H1 (cell line): ENCODE measurements around the gene SLC8A1. TPM values are rescaled to one million over a fixed set of nuclear protein-coding genes. Genes with fewer than 3 reads are reported as not detected.

Experiments
- CTCF ChIA-PET: fragments of 300-600 bp; sonication (Branson Sonifier 250); formaldehyde crosslinking; loops from one replicate; lab custom pipeline; 2021; ENCODE audit not compliant: partially characterized antibody; lab: Charles Lee
- POLR2A ChIA-PET: fragments of 300-600 bp; sonication (Branson Sonifier 250); formaldehyde crosslinking; loops from one replicate; lab custom pipeline; 2021; ENCODE audit warnings: inconsistent platforms; ENCODE audit not compliant: partially characterized antibody; lab: Charles Lee
- DNase-seq, 2 experiments: peaks; one replicate each; pipeline versions ENCODE4 v3.0.0 to v3.0.0-alpha.2; 2010 to 2022; ENCODE audit warnings: low spot score in 2 of 2, low read depth in 1 of 2, mixed read lengths in 1 of 2
- FAIRE-seq: peaks from 2 replicates; lab custom pipeline; 2011; peaks lifted over from hg19 to GRCh38; lab: Jason Lieb, UNC
- H2AFZ ChIP-seq: 2 replicates; pipeline ENCODE4 v1.8.1; 2012; ENCODE audit warnings: low read length, inconsistent platforms
- H2AK5ac ChIP-seq: 2 replicates; pipeline ENCODE4 v1.6.1; 2013; ENCODE audit warnings: low read depth, low read length
- H2BK120ac ChIP-seq: replicated peaks from 2 replicates; pipeline ENCODE3; 2013; ENCODE audit warnings: low read depth, low read length, inconsistent platforms
- H2BK12ac ChIP-seq: 2 replicates; pipeline ENCODE4 v1.6.1; 2013; ENCODE audit warnings: low read depth, low read length
- H2BK15ac ChIP-seq: 2 replicates; pipeline ENCODE4 v1.6.1; 2013; ENCODE audit warnings: low read length
- H2BK20ac ChIP-seq: 2 replicates; pipeline ENCODE4 v1.6.1; 2013; ENCODE audit warnings: low read length
- H2BK5ac ChIP-seq: 2 replicates; pipeline ENCODE4 v1.6.1; 2013; ENCODE audit warnings: low read depth, low read length
- H3K14ac ChIP-seq: 2 replicates; pipeline ENCODE4 v1.6.1; 2013; ENCODE audit warnings: inconsistent platforms; ENCODE audit not compliant: insufficient read length
- H3K18ac ChIP-seq: 2 replicates; pipeline ENCODE4 v1.6.1; 2013; ENCODE audit warnings: low read length; ENCODE audit errors: extremely low read depth
- H3K23ac ChIP-seq: 2 replicates; pipeline ENCODE4 v1.6.1; 2013; ENCODE audit warnings: inconsistent platforms; ENCODE audit not compliant: insufficient read length
- H3K23me2 ChIP-seq: 2 replicates; pipeline ENCODE4 v1.6.1; 2013; ENCODE audit warnings: low read depth, low read length
- H3K27ac ChIP-seq: 2 replicates; pipeline ENCODE4 v1.6.1; 2011; ENCODE audit warnings: low read depth, low read length, inconsistent platforms
- H3K27me3 ChIP-seq, 4 experiments: replicated peaks in 1 of 4; 1 replicate in 1 of 4; 2 replicates in 3 of 4; pipeline versions ENCODE4 v1.6.1 to v1.8.1; 2011 to 2013; ENCODE audit warnings: low read length in 3 of 4, mild to moderate bottlenecking in 3 of 4, inconsistent platforms in 2 of 4, mixed read lengths in 2 of 4, moderate library complexity in 1 of 4; ENCODE audit not compliant: control insufficient read depth in 3 of 4, insufficient read depth in 3 of 4; ENCODE audit errors: extremely low read depth in 1 of 4
- H3K36me3 ChIP-seq, 4 experiments: 2 replicates each; pipeline versions ENCODE4 v1.6.1 to v1.8.1; 2011 to 2013; ENCODE audit warnings: mild to moderate bottlenecking in 4 of 4, low read length in 3 of 4, moderate library complexity in 2 of 4, control low read depth in 1 of 4, inconsistent platforms in 1 of 4; ENCODE audit not compliant: insufficient read depth in 4 of 4, control insufficient read depth in 2 of 4
- H3K4ac ChIP-seq: replicated peaks from 2 replicates; pipeline ENCODE3; 2013; ENCODE audit warnings: low read length, low read depth, mixed read lengths, inconsistent platforms; ENCODE audit not compliant: insufficient read length
- H3K4me1 ChIP-seq, 4 experiments: replicated peaks in 1 of 4; 1 replicate in 1 of 4; 2 replicates in 3 of 4; pipeline versions ENCODE4 v1.6.1 to v1.8.1; 2011 to 2013; ENCODE audit warnings: low read length in 3 of 4, inconsistent platforms in 2 of 4, mixed read lengths in 1 of 4; ENCODE audit not compliant: insufficient read depth in 4 of 4, control insufficient read depth in 3 of 4
- H3K4me2 ChIP-seq, 2 experiments: 2 replicates each; pipeline versions ENCODE4 v1.6.1 to v1.8.1; 2011 to 2013; ENCODE audit warnings: low read depth in 2 of 2, low read length in 2 of 2, control low read depth in 1 of 2, inconsistent platforms in 1 of 2, mild to moderate bottlenecking in 1 of 2; ENCODE audit not compliant: insufficient read depth in 1 of 2
- H3K4me3 ChIP-seq, 4 experiments: fragments of 200-600, 300-600 bp in 1 of 4; sonication (generic), shearing (Covaris generic), sonication (Bioruptor Twin) in 1 of 4; 2 replicates each; pipeline versions ENCODE4 v1.5.1 to v1.8.1; 2011 to 2016; ENCODE audit warnings: low read length in 4 of 4, low read depth in 3 of 4, control low read depth in 2 of 4, inconsistent platforms in 2 of 4, mild to moderate bottlenecking in 2 of 4, mixed read lengths in 1 of 4, moderate library complexity in 1 of 4; ENCODE audit not compliant: insufficient read depth in 2 of 4; ENCODE audit errors: extremely low read depth in 1 of 4
- H3K56ac ChIP-seq: replicated peaks from 2 replicates; pipeline ENCODE3; 2013; ENCODE audit warnings: low read depth, mild to moderate bottlenecking, mixed read lengths, low read length, inconsistent platforms; ENCODE audit not compliant: insufficient read length
- H3K79me1 ChIP-seq: 2 replicates; pipeline ENCODE4 v1.6.1; 2013; ENCODE audit warnings: low read depth, low read length, control low read depth
- H3K79me2 ChIP-seq, 2 experiments: 2 replicates each; pipeline versions ENCODE4 v1.6.1 to v1.8.1; 2012 to 2013; ENCODE audit warnings: low read length in 2 of 2, mild to moderate bottlenecking in 2 of 2, inconsistent platforms in 1 of 2; ENCODE audit not compliant: insufficient read depth in 2 of 2, control insufficient read depth in 1 of 2
- H3K9ac ChIP-seq, 4 experiments: replicated peaks in 1 of 4; 1 replicate in 1 of 4; 2 replicates in 3 of 4; pipeline versions ENCODE4 v1.6.1 to v1.8.1; 2011 to 2013; ENCODE audit warnings: low read depth in 3 of 4, low read length in 3 of 4, control low read depth in 2 of 4, mild to moderate bottlenecking in 2 of 4, moderate library complexity in 2 of 4, inconsistent platforms in 1 of 4; ENCODE audit errors: extremely low read depth in 1 of 4
- H3K9me3 ChIP-seq, 2 experiments: 2 replicates each; pipeline versions ENCODE4 v1.6.1 to v1.8.1; 2012 to 2013; ENCODE audit warnings: mild to moderate bottlenecking in 2 of 2, moderate library complexity in 2 of 2, control low read depth in 1 of 2, inconsistent platforms in 1 of 2, low read depth in 1 of 2, low read length in 1 of 2, mixed read lengths in 1 of 2; ENCODE audit not compliant: insufficient read depth in 2 of 2
- H4K20me1 ChIP-seq, 2 experiments: replicated peaks in 1 of 2; 2 replicates each; pipeline versions ENCODE3 to v1.8.1; 2011 to 2013; ENCODE audit warnings: inconsistent platforms in 2 of 2, low read length in 2 of 2, mild to moderate bottlenecking in 1 of 2; ENCODE audit not compliant: insufficient read depth in 2 of 2, control insufficient read depth in 1 of 2
- H4K5ac ChIP-seq: 2 replicates; pipeline ENCODE4 v1.6.1; 2013; ENCODE audit warnings: low read length, low read depth, mixed read lengths, inconsistent platforms; ENCODE audit not compliant: insufficient read length
- H4K8ac ChIP-seq: 2 replicates; pipeline ENCODE4 v1.8.0; 2013; ENCODE audit warnings: mild to moderate bottlenecking, moderate library complexity, low read length, inconsistent platforms; ENCODE audit not compliant: insufficient read depth; ENCODE audit errors: extremely low read depth
- H4K91ac ChIP-seq: replicated peaks from 2 replicates; pipeline ENCODE3; 2013; ENCODE audit warnings: low read length, mixed read lengths, inconsistent platforms; ENCODE audit not compliant: insufficient read length
- ATF3 ChIP-seq: IDR thresholded peaks from 2 replicates; pipeline ENCODE4 v1.6.1; 2011; ENCODE audit warnings: low read depth, mild to moderate bottlenecking, low read length; ENCODE audit not compliant: insufficient read depth
- BACH1 ChIP-seq: IDR thresholded peaks from 2 replicates; pipeline ENCODE4 v1.6.1; 2012; ENCODE audit warnings: low read length, improper control_type of control experiment
- BRCA1 ChIP-seq: IDR thresholded peaks from 2 replicates; pipeline ENCODE4 v1.6.1; 2012; ENCODE audit warnings: low read depth, low read length, improper control_type of control experiment
- PHF8 ChIP-seq: fragments of 200-600 bp; sonication (generic); conservative IDR thresholded peaks from 2 replicates; pipeline ENCODE4 v1.7.1; 2012; ENCODE audit warnings: low read depth, mild to moderate bottlenecking, inconsistent platforms, low read length, moderate library complexity
- RAD21 ChIP-seq, 2 experiments: IDR thresholded peaks in 1 of 2; conservative IDR thresholded peaks in 1 of 2; 2 replicates each; pipeline ENCODE4 v1.6.1; 2011; ENCODE audit warnings: low read depth in 2 of 2, low read length in 2 of 2, improper control_type of control experiment in 1 of 2, inconsistent platforms in 1 of 2, mild to moderate bottlenecking in 1 of 2, moderate library complexity in 1 of 2
- RBBP5 ChIP-seq: IDR thresholded peaks from 2 replicates; pipeline ENCODE4 v1.7.1; 2012; ENCODE audit warnings: low read depth, mild to moderate bottlenecking, inconsistent platforms, low read length, moderate library complexity, borderline replicate concordance
- RFX5 ChIP-seq: IDR thresholded peaks from 2 replicates; pipeline ENCODE4 v1.6.1; 2011; ENCODE audit warnings: low read depth, low read length, improper control_type of control experiment, borderline replicate concordance
- RXRA ChIP-seq: IDR thresholded peaks from 2 replicates; pipeline ENCODE4 v1.6.1; 2011; ENCODE audit warnings: low read depth, mild to moderate bottlenecking, low read length, moderate library complexity; ENCODE audit not compliant: insufficient read depth
- SP2 ChIP-seq: IDR thresholded peaks from 2 replicates; pipeline ENCODE4 v1.6.1; 2012; ENCODE audit warnings: mild to moderate bottlenecking, low read length, inconsistent platforms
- SP4 ChIP-seq: IDR thresholded peaks from 2 replicates; pipeline ENCODE4 v1.6.1; 2012; ENCODE audit warnings: low read length, inconsistent platforms
- TCF12 ChIP-seq: IDR thresholded peaks from 2 replicates; pipeline ENCODE4 v1.6.1; 2011; ENCODE audit warnings: low read depth, mild to moderate bottlenecking, low read length
- polyA plus RNA-seq, 7 experiments: library from polyadenylated mRNA; depleted of rRNA in 3 of 7; stranded (reverse) in 5 of 7; unstranded in 2 of 7; fragments of >200 nt in 5 of 7; fragments of 200-250 nt in 2 of 7; gene quantifications; 1 replicate in 5 of 7; 2 replicates in 1 of 7; 4 replicates in 1 of 7; pipeline versions ENCODE4 v1.2.1 to v1.2.3, GENCODE V29; 2011 to 2013; ENCODE audit warnings: missing spikeins in 2 of 7, mixed read lengths in 2 of 7
- total RNA-seq: library from RNA; stranded (reverse); fragmentation: NEBNext Ultra II Directional; extraction: Animal tissue kit (Norgen Biotek cat#: 25700); gene quantifications from 2 replicates; pipeline ENCODE4 v1.2.1, GENCODE V29; 2021

The SLC8A1 gene
- total and polyA plus RNA-seq, 2 of the 8 experiments (the other 6 are each of a cell fraction or from before 2014, with no cell fraction given), result 0.68 to 3.6 TPM

GRCh38 chr2:40193670-40194026 is 258.2 kb downstream of the SLC8A1 start:
- TF ChIP-seq RAD21 (IDR thresholded peaks at IDR 0.05 in 1 of 2, conservative IDR thresholded peaks at IDR 0.05 in 1 of 2; ENCODE audit: low read depth in 2 of 2, low read length in 2 of 2) (no peak), RFX5 (no peak), RXRA (no peak), PHF8 (no peak), SP4 (no peak), BRCA1 (no peak), ATF3 (no peak), TCF12 (no peak), RBBP5 (no peak), SP2 (no peak), BACH1 (no peak)
- Histone ChIP-seq H2BK15ac (no peak overlapping the region), H3K4ac (no peak overlapping the region), H3K9ac (no peak overlapping the region), H2BK120ac (no peak overlapping the region), H2AK5ac (no peak overlapping the region), H3K4me1 (no peaks in the 10 kb centered on the region), H3K56ac (no peak overlapping the region), H3K18ac (no peak overlapping the region), H3K4me3 (no peak overlapping the region), H3K14ac (no peak overlapping the region), H2BK5ac (no peak overlapping the region), H4K8ac (no peak overlapping the region), H2BK20ac (no peak overlapping the region), H3K79me2 (no peaks in the 10 kb centered on the region), H2BK12ac (no peak overlapping the region), H3K27ac (no peak overlapping the region), H4K5ac (no peak overlapping the region), H3K79me1 (no peaks in the 10 kb centered on the region), H3K9me3 (no peaks in the 10 kb centered on the region), H3K23ac (no peak overlapping the region), H3K4me2 (no peak overlapping the region), H2AFZ (no peak overlapping the region), H3K27me3 (no peaks in the 10 kb centered on the region), H4K91ac (no peak overlapping the region), H3K36me3 (no peaks in the 10 kb centered on the region), H3K23me2 (no peaks in the 10 kb centered on the region), H4K20me1 (no peaks in the 10 kb centered on the region)
- no peak for DNase-seq
- CTCF ChIA-PET, result interaction anchor here (1.0 to 2.6 kb wide), 2 partner anchors 33 to 51 kb away, joined by 3 to 7 read pairs; no protein-coding TSS in a partner anchor
- POLR2A ChIA-PET, result no interaction called here
- FAIRE-seq, result no peak
